Gastrocnemius medialis (tissue), 4 donors: ENCODE measurements around the gene DHX36. TPM values are rescaled to one million over a fixed set of nuclear protein-coding genes. Genes with fewer than 3 reads are reported as not detected.

Source experiments
- ATAC-seq, 2 donors: fragments of 150-250 bp; one replicate each; pipeline ENCODE4 v1.9.1; 2016
- DNase-seq, 2 donors: peaks; one replicate each; pipeline ENCODE4 v3.0.0-alpha.2; 2019
- H3K27ac ChIP-seq, 4 donors: fragments of 200-600 bp; sonication (generic); 1 replicate in 1 of 4; 2 replicates in 3 of 4; pipeline ENCODE4 v1.5.1; 2016 to 2018; ENCODE audit warnings: mild to moderate bottlenecking in 2 of 4, moderate library complexity in 1 of 4
- H3K27me3 ChIP-seq, 3 donors: fragments of 200-600 bp; sonication (generic) in 2 of 3; 1 replicate in 1 of 3; 2 replicates in 2 of 3; pipeline versions ENCODE4 v1.5.1 to v1.6.0; 2016 to 2019; ENCODE audit warnings: mild to moderate bottlenecking in 1 of 3, moderate library complexity in 1 of 3
- H3K36me3 ChIP-seq, 2 donors: fragments of 200-600 bp; sonication (generic) in 1 of 2; one replicate each; pipeline ENCODE4 v1.5.1; 2017 to 2018
- H3K4me1 ChIP-seq, 2 donors: fragments of 200-600 bp; sonication (generic) in 1 of 2; one replicate each; pipeline ENCODE4 v1.5.1; 2016 to 2017; ENCODE audit warnings: mild to moderate bottlenecking in 2 of 2
- H3K4me3 ChIP-seq, 4 donors: fragments of 200-600 bp; sonication (generic) in 3 of 4; 1 replicate in 1 of 4; 2 replicates in 3 of 4; pipeline ENCODE4 v1.5.1; 2016 to 2019; ENCODE audit warnings: mild to moderate bottlenecking in 2 of 4
- H3K9me3 ChIP-seq, 3 donors: fragments of 200-600 bp; sonication (generic) in 2 of 3; 1 replicate in 1 of 3; 2 replicates in 2 of 3; pipeline ENCODE4 v1.5.1; 2016 to 2019
- CTCF ChIP-seq, 5 experiments: fragments of 450-650 bp in 3 of 5; fragments of 200-600 bp in 2 of 5; sonication (generic) in 2 of 5; IDR thresholded peaks in 4 of 5; conservative IDR thresholded peaks in 1 of 5; 1 replicate in 4 of 5; 2 replicates in 1 of 5; pipeline ENCODE4 v1.5.1; 2016 to 2019; ENCODE audit warnings: antibody characterized with exemption in 5 of 5, mild to moderate bottlenecking in 3 of 5, moderate library complexity in 3 of 5
- POLR2A ChIP-seq, 2 donors: fragments of 450-650 bp; IDR thresholded peaks; one replicate each; pipeline ENCODE4 v1.6.1; 2017; ENCODE audit warnings: antibody characterized with exemption in 2 of 2, mild to moderate bottlenecking in 2 of 2, moderate library complexity in 2 of 2
- in situ Hi-C, 4 donors: fragments of 200-750 bp; cut with MboI; loops; one replicate each; pipeline versions ENCODE4 v1.15.0 to v1.8.0; 2017; ENCODE audit warnings: low sequenced_read_pairs in 4 of 4
- intact Hi-C: fragments of 100-400 bp; cut with DNase I; formaldehyde crosslinking; loops from one replicate; pipeline ENCODE4 v1.15.1; 2023; ENCODE audit warnings: low total_unique reads
- total RNA-seq, 4 donors: library from RNA; depleted of rRNA; stranded (reverse); fragments of >200 nt; gene quantifications; one replicate each; pipeline versions ENCODE4 v1.1.0 to v1.2.3, GENCODE V29; 2016

DHX36 gene
- total RNA-seq, 4 donors from 2014 or later = 59.0 to 211 (median 143) TPM

GRCh38 chr3:154290187-154290586, 34.1 kb downstream of the DHX36 start:
- Histone ChIP-seq H3K4me3 (no peak overlapping the region), H3K36me3 (peaks cover 3 to 86% of the 10 kb centered on the region in 2 donors), H3K9me3 (no peaks in the 10 kb centered on the region), H3K27me3 (no peaks in the 10 kb centered on the region), H3K4me1 (no peaks in the 10 kb centered on the region), H3K27ac (no peak overlapping the region)
- TF ChIP-seq POLR2A (IDR thresholded peaks at IDR 0.05) (no peak), CTCF (IDR thresholded peaks at IDR 0.05 in 4 of 5, conservative IDR thresholded peaks at IDR 0.05 in 1 of 5) (no peak)
- DNase-seq (no peak), ATAC-seq (no peak)
- intact Hi-C loops = no loop called here
- in situ Hi-C loops = no loop called here

- H3K36me3 ChIP-seq = peaks cover 8 to 91% of the 10 kb centered on the region in 2 donors
- in situ Hi-C loops = no loop called here
These were observed 39.1 kb downstream of the DHX36 start for GRCh38 chr3:154285221-154285620.

GRCh38 chr3:154280161-154280560, 44.1 kb downstream of the DHX36 start:
- Histone ChIP-seq H3K9me3 (no peaks in the 10 kb centered on the region), H3K27ac (no peak overlapping the region), H3K27me3 (no peaks in the 10 kb centered on the region), H3K36me3 (peaks cover 8 to 92% of the 10 kb centered on the region in 2 donors), H3K4me1 (peaks cover 0 to 7% of the 10 kb centered on the region in 2 donors), H3K4me3 (no peak overlapping the region)
- in situ Hi-C loops (no loop called here), intact Hi-C loops (no loop called here)
- DNase-seq = no peak
- no peak for ATAC-seq
- TF ChIP-seq CTCF (IDR thresholded peaks at IDR 0.05 in 4 of 5, conservative IDR thresholded peaks at IDR 0.05 in 1 of 5) (no peak), POLR2A (IDR thresholded peaks at IDR 0.05) (no peak)

More at GRCh38 chr3:154285221-154285620, 39.1 kb downstream of the DHX36 start:
- Histone ChIP-seq H3K27ac (no peak overlapping the region), H3K4me3 (no peak overlapping the region), H3K4me1 (no peaks in the 10 kb centered on the region), H3K9me3 (no peaks in the 10 kb centered on the region), H3K27me3 (no peaks in the 10 kb centered on the region)
- DNase-seq = no peak
- TF ChIP-seq POLR2A (IDR thresholded peaks at IDR 0.05) = no peak
- TF ChIP-seq CTCF (IDR thresholded peaks at IDR 0.05 in 4 of 5, conservative IDR thresholded peaks at IDR 0.05 in 1 of 5) = no peak
- intact Hi-C loops = no loop called here
- ATAC-seq = no peak

- in situ Hi-C loops = no loop called here
- Histone ChIP-seq H3K4me3 (no peak overlapping the region), H3K27ac (peak overlapping the region in 1 of 4 donors; percentile 2), H3K36me3 (peaks cover 4 to 89% of the 10 kb centered on the region in 2 donors), H3K9me3 (no peaks in the 10 kb centered on the region), H3K4me1 (peaks cover 0 to 7% of the 10 kb centered on the region in 2 donors), H3K27me3 (no peaks in the 10 kb centered on the region)
- DNase-seq = no peak
- intact Hi-C loops = no loop called here
- ATAC-seq = no peak
- no peak for TF ChIP-seq POLR2A (IDR thresholded peaks at IDR 0.05)
These were observed 48.3 kb downstream of the DHX36 start for GRCh38 chr3:154275965-154276364.

GRCh38 chr3:154275292-154275691, 49.0 kb downstream of the DHX36 start:
- no peak for DNase-seq
- H3K27ac ChIP-seq = peak overlapping the region in 1 of 4 donors; percentile 27
- H3K4me3 ChIP-seq = no peak overlapping the region
- no peaks in the 10 kb centered on the region for H3K9me3 ChIP-seq
- H3K36me3 ChIP-seq = peaks cover 0 to 88% of the 10 kb centered on the region in 2 donors
- H3K4me1 ChIP-seq = peaks cover 0 to 7% of the 10 kb centered on the region in 2 donors
- ATAC-seq = no peak
- intact Hi-C loops (no loop called here), in situ Hi-C loops (no loop called here)
- H3K27me3 ChIP-seq = no peaks in the 10 kb centered on the region
- no peak for TF ChIP-seq CTCF (IDR thresholded peaks at IDR 0.05 in 4 of 5, conservative IDR thresholded peaks at IDR 0.05 in 1 of 5)
- no peak for TF ChIP-seq POLR2A (IDR thresholded peaks at IDR 0.05)
